BE2C (cell line): ENCODE data around the gene PLEKHA8. TPM values are rescaled to one million over a fixed set of nuclear protein-coding genes. Genes with fewer than 3 reads are reported as not detected.

Experiments used
- DNase-seq: peaks from one replicate; pipeline ENCODE4 v3.0.0-alpha.2; 2020
- H3K27me3 ChIP-seq: fragments of 250-450 bp; sonication (Bioruptor Pico); 2 replicates; pipeline ENCODE4 v1.5.1; 2020; ENCODE audit warnings: mild to moderate bottlenecking
- H3K36me3 ChIP-seq: fragments of 250-450 bp; sonication (Bioruptor Pico); 2 replicates; pipeline ENCODE4 v1.5.1; 2020; ENCODE audit warnings: mild to moderate bottlenecking
- H3K4me1 ChIP-seq: fragments of 250-450 bp; sonication (Bioruptor Pico); 2 replicates; pipeline ENCODE4 v1.5.1; 2020
- H3K4me3 ChIP-seq: 2 replicates; pipeline ENCODE4 v1.5.1; 2011; ENCODE audit warnings: low read depth, low read length
- H3K9me3 ChIP-seq: fragments of 250-450 bp; sonication (Bioruptor Pico); 2 replicates; pipeline ENCODE4 v1.5.1; 2020
- polyA plus RNA-seq: library from polyadenylated mRNA; unstranded; fragments of >200 nt; gene quantifications from one replicate; pipeline ENCODE4 v1.2.1, GENCODE V29; 2012; ENCODE audit warnings: low read depth, missing spikeins; ENCODE audit not compliant: insufficient read length, insufficient read depth
- TF ChIP-seq, protein P1 (sequence below): IDR thresholded peaks from 2 replicates; pipeline ENCODE4 v1.5.1; 2012; ENCODE audit warnings: mild to moderate bottlenecking, low read depth, low read length

PLEKHA8 gene, protein sequence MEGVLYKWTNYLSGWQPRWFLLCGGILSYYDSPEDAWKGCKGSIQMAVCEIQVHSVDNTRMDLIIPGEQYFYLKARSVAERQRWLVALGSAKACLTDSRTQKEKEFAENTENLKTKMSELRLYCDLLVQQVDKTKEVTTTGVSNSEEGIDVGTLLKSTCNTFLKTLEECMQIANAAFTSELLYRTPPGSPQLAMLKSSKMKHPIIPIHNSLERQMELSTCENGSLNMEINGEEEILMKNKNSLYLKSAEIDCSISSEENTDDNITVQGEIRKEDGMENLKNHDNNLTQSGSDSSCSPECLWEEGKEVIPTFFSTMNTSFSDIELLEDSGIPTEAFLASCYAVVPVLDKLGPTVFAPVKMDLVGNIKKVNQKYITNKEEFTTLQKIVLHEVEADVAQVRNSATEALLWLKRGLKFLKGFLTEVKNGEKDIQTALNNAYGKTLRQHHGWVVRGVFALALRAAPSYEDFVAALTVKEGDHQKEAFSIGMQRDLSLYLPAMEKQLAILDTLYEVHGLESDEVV
- polyA plus RNA-seq = 3.6 TPM

DNA sequence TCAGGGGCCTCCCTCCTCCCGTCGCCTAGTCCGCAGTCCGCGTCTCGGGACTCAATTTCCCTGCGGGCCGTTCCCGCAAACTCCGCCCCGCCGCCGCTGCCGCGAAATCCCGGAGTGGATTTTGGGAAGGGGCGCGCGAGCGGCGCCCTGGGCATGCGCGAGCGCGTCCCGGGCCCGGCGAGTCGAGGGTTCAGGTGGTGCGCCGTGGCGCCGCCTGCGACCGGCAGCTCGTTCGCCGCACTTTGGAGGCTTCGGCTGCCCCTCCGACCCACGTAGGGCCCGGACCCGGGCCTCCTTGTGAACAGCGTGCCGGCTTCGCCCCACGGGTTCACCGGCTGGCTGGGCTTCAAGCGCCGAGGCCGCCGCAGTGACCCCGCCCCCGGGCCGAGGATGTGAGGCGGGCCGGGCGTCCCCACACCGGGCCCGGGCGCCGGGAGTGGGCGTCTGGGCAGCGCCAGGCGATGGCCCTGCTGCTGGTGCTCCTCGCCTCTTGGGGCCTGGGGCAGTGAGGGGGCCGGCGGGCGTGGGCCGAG is at the start of gene PLEKHA8:
Gene PLEKHA8 (plus strand): TSS at position 197 of the 533 bp plus-strand sequence. CDS start 351 bp downstream, outside the sequence.
- H3K4me1 ChIP-seq = no peaks in the 10 kb centered on the region; the same call in 1 of the 2 replicates

DNA sequence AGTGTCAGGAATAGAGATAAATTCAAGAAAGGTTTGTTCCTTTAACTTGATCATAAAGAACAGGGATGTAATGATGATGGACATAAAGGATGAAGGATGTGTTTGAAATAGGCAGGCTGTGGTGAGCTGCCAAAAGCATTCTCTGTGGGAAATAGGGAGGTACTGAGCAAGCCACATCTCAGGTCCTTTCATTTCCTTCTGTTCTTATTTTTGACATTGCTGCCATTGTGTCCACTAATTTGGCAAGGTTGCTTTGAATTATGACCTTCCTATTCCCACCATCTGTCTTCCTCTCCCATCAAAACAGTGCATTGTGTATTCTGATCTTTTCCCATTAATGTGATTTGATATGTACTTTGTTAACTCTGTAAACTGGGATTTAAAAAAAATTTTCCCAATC is 48.1 kb upstream of the PLEKHA8 start:
- no peaks in the 10 kb centered on the region for H3K9me3 ChIP-seq
- no peak overlapping the region for H3K4me3 ChIP-seq
- TF ChIP-seq, protein P1, sequence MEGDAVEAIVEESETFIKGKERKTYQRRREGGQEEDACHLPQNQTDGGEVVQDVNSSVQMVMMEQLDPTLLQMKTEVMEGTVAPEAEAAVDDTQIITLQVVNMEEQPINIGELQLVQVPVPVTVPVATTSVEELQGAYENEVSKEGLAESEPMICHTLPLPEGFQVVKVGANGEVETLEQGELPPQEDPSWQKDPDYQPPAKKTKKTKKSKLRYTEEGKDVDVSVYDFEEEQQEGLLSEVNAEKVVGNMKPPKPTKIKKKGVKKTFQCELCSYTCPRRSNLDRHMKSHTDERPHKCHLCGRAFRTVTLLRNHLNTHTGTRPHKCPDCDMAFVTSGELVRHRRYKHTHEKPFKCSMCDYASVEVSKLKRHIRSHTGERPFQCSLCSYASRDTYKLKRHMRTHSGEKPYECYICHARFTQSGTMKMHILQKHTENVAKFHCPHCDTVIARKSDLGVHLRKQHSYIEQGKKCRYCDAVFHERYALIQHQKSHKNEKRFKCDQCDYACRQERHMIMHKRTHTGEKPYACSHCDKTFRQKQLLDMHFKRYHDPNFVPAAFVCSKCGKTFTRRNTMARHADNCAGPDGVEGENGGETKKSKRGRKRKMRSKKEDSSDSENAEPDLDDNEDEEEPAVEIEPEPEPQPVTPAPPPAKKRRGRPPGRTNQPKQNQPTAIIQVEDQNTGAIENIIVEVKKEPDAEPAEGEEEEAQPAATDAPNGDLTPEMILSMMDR = no peak
- peaks cover 18% of the 10 kb centered on the region for H3K36me3 ChIP-seq
- H3K4me1 ChIP-seq = peaks cover 4% of the 10 kb centered on the region; the same call in 1 of the 2 replicates
- no peak for DNase-seq
- no peaks in the 10 kb centered on the region for H3K27me3 ChIP-seq

More for the DNA sequence above, at the start of gene PLEKHA8:
- peak within 1 kb of the TSS; percentile 83 for H3K4me3 ChIP-seq
- TF ChIP-seq, protein P1 = no peak
- DNase-seq = peak; percentile 89
- no peaks in the 10 kb centered on the region for H3K9me3 ChIP-seq
- H3K36me3 ChIP-seq = no peaks in the 10 kb centered on the region
- H3K27me3 ChIP-seq = no peaks in the 10 kb centered on the region

GRCh38 chr7:29987083-29987482 is 41.1 kb upstream of the PLEKHA8 start:
- no peaks in the 10 kb centered on the region for H3K9me3 ChIP-seq
- peak overlapping the region; percentile 81 for H3K4me3 ChIP-seq

GRCh38 chr7:29987811-29988317 is 40.3 kb upstream of the PLEKHA8 start:
- Histone ChIP-seq H3K36me3 (peaks cover 13% of the 10 kb centered on the region), H3K4me1 (no peaks in the 10 kb centered on the region), H3K9me3 (no peaks in the 10 kb centered on the region), H3K4me3 (peak overlapping the region; percentile 81), H3K27me3 (no peaks in the 10 kb centered on the region)
- no peak for DNase-seq
- TF ChIP-seq, protein P1 = no peak

More at GRCh38 chr7:29987083-29987482, 41.1 kb upstream of the PLEKHA8 start:
- Histone ChIP-seq H3K36me3 (peaks cover 13% of the 10 kb centered on the region), H3K4me1 (no peaks in the 10 kb centered on the region), H3K27me3 (no peaks in the 10 kb centered on the region)
- DNase-seq = no peak
- TF ChIP-seq, protein P1 = no peak

- Histone ChIP-seq H3K4me1 (no peaks in the 10 kb centered on the region), H3K36me3 (peaks cover 12% of the 10 kb centered on the region), H3K4me3 (peak overlapping the region; percentile 81), H3K9me3 (no peaks in the 10 kb centered on the region), H3K27me3 (no peaks in the 10 kb centered on the region)
- peak; percentile 70 for DNase-seq
- TF ChIP-seq, protein P1 = no peak
These were observed 39.6 kb upstream of the PLEKHA8 start for GRCh38 chr7:29988424-29989256.
